ENCODE results near the gene MYO1C. TPM values are rescaled to one million over a fixed set of nuclear protein-coding genes. Genes with fewer than 3 reads are reported as not detected.
"Not testable (repeated sequence)": the region's sequence is repeated elsewhere in the genome, so short reads cannot be mapped to it uniquely, and the experiment has no call there.

The MYO1C gene
- total RNA-seq, 1 experiment from 2014 or later = 53.4 TPM

- DNase-seq (ENCODE audit: low spot score) = peak; percentile 80
Observed at GRCh38 chr17:1422885-1423284, 69.6 kb downstream of the MYO1C start.

DNA sequence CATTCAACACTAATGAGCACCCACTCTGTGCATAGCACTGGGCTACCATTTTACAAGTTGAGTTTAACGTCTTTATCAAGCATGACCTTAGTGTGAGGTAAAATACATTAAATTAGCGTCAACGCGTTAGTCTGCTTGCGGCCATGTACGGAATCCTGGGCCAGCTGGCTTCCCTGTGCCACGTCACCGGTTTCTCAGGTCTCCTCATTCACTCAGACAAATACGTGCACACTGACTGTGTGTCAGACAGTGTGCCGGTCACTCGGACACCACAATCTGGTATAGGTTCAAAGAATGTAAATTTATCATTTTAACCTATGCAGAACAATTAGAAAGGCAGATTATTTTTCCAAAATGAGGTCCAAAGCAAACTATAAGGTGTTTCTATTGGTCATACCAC is 71.0 kb downstream of the MYO1C start:
- DNase-seq (ENCODE audit: low spot score) = no peak

DNA sequence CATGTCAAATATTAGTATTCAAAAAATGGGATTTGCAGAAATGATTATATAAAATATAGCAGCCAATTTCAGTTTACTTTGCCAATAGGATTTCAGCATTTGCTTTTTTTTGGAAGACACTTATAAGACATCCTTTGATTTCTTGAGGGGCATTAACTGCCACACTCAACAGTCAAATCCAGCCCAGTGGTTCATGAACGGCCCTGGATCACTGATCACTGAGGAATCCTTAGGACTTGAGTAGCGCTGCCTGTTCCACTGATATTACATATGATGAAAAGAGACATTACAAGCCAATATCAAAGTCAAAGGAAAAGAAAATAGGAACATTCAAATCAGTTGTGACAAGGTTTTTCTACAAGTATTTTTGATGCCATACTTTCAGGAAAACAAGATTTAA is 71.5 kb downstream of the MYO1C start:
- no peak for DNase-seq (ENCODE audit: low spot score)

GRCh38 chr17:1420163-1420562 is 72.3 kb downstream of the MYO1C start:
- no peak for DNase-seq (ENCODE audit: low spot score)

- not testable (repeated sequence) for DNase-seq (ENCODE audit: low spot score)
Observed at GRCh38 chr17:1418476-1418875, 74.0 kb downstream of the MYO1C start.

DNA sequence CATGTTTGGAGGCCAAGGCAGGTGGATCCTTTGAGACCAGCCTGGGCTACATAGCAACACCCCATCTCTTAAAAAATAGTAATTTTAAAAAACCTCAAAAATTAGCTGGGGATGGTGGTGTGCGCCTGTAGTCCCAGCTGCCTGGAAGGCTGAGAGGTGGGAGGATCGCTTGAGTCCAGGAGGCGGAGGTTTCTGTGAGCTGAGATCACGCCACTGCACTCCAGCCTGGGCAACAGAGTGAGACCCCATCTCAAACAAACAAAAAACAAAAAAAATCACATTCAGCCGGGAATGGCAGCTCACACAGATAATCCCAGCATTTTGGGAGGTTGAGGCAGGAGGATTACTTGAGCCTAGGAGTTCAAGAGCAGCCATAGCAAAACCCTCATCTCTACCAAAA is 76.1 kb downstream of the MYO1C start:
- DNase-seq (ENCODE audit: low spot score) = no peak

DNA sequence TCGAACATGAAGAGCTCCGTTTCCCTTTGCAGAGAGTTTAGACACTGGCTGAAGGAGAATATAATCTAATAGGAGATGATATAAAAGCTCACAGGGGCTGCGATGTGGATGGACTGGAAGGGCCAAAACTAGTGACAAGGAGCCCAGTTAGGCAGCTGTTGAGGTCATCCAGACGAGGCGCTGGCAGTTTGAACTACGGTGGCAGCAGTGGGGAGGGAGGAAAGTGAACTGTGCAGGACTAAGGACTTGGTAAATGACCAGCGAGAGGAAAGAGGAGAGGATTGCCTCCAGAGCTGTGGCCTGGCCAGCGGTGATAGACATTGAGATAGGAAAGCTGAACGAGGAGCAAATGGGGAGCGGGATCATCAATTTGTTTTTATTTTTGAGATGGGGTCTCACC is 77.9 kb downstream of the MYO1C start:
- no peak for DNase-seq (ENCODE audit: low spot score)

Other genes starting within 250 kb of the MYO1C start
- not detected in 2 replicates for gene BHLHA9, start 222.2 kb downstream of the MYO1C start, total RNA-seq (2014; rRNA removed; shearing (Covaris generic))
- not detected in 2 replicates for gene TRARG1, start 213.0 kb downstream of the MYO1C start, total RNA-seq (2014; rRNA removed; shearing (Covaris generic))
- 618 and 659 TPM in 2 replicates for gene YWHAE, start 92.5 kb downstream of the MYO1C start, total RNA-seq (2014; rRNA removed; shearing (Covaris generic))
- 70.9 and 80.5 TPM in 2 replicates for gene CRK, start 36.5 kb downstream of the MYO1C start, total RNA-seq (2014; rRNA removed; shearing (Covaris generic))
- gene INPP5K, start 23.9 kb upstream of the MYO1C start, total RNA-seq (2014; rRNA removed; shearing (Covaris generic)) = 34.1 and 47.0 TPM in 2 replicates
- 21.8 and 30.5 TPM in 2 replicates for gene PITPNA, start 70.1 kb upstream of the MYO1C start, total RNA-seq (2014; rRNA removed; shearing (Covaris generic))
- 2.9 and 4.7 TPM in 2 replicates for gene SLC43A2, start 136.1 kb upstream of the MYO1C start, total RNA-seq (2014; rRNA removed; shearing (Covaris generic))
- gene SCARF1, start 153.0 kb upstream of the MYO1C start, total RNA-seq (2014; rRNA removed; shearing (Covaris generic)) = 0.06 TPM in 1 of 2 replicates, not detected in the other
- 3.2 and 4.9 TPM in 2 replicates for gene RILP, start 157.2 kb upstream of the MYO1C start, total RNA-seq (2014; rRNA removed; shearing (Covaris generic))
- 77.5 and 84.5 TPM in 2 replicates for gene PRPF8, start 192.2 kb upstream of the MYO1C start, total RNA-seq (2014; rRNA removed; shearing (Covaris generic))
- gene TLCD2, start 217.7 kb upstream of the MYO1C start, total RNA-seq (2014; rRNA removed; shearing (Covaris generic)) = 1.2 and 1.4 TPM in 2 replicates
- 10.1 and 10.5 TPM in 2 replicates for gene WDR81, start 232.0 kb upstream of the MYO1C start, total RNA-seq (2014; rRNA removed; shearing (Covaris generic))